Fibroblast of upper back skin (primary cell): Measurements from ENCODE around the gene ZNF467.

Experiments used
- DNase-seq: peaks from one replicate; pipeline ENCODE4 v3.0.0-alpha.2; 2013

Gene ZNF467

DNA sequence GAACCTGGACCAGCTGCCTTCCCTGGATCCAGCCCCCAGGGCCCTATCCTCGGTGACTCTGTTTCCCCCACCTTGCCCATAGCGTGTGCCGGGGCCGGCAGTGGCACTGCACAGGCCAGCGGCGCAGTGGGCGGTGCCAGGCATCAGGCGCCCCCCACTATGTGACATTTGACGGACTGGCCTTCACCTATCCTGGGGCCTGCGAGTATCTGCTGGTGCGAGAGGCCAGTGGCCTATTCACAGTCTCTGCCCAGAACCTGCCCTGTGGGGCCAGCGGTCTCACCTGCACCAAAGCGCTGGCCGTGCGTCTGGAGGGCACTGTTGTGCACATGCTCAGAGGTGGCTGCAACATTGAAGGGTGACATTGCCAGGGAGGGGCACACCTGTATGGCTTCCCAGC, 12.0 kb upstream of the ZNF467 start:
- no peak for DNase-seq

DNA sequence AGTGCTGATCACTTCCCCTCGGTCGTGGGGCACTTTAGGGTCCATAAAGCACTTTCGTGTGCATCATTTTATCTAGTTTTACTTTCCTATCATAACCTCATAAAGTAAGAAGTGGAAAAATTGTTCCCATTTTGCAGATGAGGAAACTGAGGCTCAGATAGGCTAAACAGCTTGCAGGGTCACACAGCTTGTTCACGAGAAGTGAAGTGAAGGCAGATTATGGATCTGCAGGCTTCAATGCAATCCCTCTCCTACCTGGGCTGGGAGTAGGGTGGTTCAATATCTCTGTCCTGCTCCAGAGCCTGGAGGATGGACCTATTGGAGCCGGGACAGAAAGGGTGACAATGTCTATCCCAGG, 10.8 kb upstream of the ZNF467 start:
- no peak for DNase-seq

DNA sequence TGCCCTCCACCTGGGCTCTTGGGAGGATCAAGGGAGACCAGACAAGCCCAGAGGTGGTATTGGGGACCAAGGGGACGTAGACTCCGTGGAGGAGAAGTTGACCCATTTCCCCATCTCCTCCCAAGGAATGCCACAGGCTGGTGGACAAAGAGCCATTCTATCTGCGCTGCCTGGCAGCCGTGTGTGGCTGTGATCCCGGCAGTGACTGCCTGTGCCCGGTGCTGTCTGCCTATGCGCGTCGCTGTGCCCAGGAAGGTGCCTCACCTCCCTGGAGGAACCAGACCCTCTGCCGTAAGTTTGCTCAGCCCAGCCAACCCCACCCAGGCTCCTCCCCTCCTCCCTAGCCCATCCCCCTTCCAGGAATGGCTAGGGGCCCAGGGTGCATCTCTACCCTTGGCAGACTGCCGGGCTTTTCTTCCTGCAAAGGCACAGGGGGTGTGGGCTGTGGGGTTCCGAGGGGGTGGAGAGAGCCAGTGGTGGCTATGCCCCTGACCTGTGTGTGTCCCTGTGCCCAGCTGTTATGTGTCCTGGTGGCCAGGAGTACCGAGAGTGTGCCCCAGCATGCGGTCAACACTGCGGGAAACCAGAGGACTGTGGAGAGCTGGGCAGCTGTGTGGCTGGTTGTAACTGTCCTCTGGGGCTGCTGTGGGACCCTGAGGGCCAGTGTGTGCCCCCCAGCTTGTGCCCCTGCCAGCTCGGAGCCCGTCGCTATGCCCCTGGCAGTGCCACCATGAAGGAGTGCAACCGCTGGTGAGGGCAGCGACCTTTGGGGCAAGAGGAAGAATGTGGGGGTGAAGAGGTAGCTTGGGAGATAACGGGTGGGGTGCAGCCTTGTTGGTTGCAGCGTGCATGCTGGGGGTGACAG, 10.2 kb upstream of the ZNF467 start:
- no peak for DNase-seq

DNA sequence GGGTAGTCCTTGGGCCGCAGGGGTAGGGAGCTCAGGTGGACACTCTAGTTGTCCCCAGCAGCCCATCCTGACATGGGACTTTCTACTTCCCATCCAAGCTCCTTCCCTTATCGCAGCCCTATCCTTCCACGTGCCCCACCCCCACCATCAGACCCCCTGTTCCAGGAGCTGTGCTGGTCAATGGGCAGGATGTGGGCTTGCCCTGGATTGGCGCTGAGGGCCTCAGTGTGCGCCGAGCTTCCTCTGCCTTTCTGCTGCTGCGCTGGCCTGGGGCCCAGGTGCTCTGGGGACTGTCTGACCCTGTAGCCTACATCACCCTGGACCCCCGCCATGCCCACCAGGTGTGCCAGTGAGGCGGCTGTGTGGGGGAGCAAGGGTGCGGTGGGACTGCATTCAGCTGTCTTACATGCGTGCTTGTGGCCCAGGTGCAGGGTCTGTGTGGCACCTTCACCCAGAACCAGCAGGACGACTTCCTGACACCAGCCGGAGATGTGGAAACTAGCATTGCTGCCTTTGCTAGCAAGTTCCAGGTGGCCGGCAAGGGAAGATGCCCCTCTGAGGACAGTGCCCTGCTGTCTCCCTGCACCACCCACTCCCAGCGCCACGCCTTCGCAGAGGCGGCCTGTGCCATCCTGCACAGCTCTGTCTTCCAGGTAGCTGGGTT, 9.4 kb upstream of the ZNF467 start:
- no peak for DNase-seq

DNA sequence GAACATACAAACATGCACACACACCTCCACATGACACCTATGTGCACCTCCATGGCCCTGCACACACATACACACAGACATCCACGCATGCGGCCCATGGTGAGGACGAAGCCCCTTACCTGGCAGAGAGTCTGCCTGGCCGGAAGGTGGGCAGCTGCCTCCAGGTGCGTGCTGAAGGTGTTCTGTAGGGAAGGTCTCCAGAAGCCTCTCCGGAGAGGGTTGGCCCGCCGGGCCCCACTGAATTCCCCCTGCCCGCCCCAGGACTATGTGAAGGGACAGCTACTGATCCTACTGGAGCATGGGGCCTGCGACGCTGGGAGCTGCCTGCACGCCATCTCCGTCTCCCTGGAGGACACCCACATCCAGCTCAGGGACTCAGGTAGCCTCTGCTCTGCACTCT, 8.5 kb upstream of the ZNF467 start:
- no peak for DNase-seq

DNA sequence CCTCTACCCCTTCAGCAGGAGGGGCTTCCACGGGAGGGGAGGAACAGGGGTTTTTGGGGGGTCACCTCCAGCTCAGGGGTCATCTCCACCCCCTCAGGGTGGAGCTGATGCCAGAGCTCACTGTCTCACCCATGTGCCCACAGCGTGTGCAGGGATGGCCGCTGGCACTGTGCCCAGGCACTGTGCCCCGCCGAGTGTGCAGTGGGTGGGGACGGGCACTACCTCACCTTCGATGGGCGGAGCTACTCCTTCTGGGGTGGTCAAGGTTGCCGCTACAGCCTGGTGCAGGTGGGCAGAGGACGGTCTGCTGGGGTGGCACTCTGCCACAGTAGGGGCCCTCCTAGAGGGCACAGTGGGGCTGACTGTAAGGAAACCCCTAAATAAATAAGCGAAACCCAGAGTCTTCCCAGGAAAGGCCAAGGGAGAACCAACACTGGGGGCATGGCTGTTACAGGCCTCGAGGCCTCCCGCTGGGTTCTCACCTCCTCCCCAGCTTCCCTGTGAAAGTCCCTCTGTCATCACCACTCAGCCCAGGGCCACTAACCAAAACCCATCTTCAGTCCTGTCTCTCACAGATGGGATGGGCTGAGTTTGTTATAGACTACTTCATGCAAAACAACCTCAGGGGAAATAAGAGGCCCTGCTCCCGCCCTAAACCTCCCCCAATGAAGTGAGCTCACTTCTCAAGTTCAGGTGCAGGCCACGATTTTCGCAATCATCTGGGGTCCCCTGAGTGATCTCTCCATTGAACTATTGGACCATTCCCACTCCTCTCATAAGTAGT, 7.4 kb upstream of the ZNF467 start:
- DNase-seq: no peak

DNA sequence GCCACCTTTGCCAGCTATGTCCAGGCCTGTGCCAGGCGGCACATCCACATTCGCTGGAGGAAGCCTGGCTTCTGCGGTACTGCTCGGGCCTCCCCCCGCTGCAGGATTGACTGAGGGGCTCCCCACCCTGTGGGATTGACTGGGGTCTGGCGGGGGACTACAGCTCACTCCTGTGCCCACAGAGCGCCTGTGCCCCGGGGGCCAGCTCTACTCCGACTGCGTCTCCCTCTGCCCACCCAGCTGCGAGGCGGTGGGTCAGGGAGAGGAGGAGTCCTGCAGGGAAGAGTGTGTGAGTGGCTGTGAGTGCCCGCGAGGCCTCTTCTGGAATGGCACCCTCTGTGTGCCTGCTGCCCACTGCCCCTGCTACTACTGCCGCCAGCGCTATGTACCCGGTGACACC, 6.7 kb upstream of the ZNF467 start:
- no peak for DNase-seq

DNA sequence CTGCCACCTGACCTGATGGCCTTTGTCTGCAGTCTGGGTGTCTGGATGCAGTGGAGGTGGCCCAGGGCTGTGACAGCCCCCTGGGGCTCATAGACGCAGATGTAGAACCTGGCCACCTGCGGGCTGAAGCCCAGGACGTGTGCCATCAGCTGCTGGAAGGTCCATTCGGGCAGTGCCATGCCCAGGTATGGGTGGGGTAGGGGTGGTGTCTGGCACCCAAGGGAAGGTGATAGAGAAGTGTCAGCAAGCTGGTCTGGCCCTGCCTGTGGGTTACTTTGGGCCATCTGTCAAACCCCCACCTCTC, 6.1 kb upstream of the ZNF467 start:
- no peak for DNase-seq

DNA sequence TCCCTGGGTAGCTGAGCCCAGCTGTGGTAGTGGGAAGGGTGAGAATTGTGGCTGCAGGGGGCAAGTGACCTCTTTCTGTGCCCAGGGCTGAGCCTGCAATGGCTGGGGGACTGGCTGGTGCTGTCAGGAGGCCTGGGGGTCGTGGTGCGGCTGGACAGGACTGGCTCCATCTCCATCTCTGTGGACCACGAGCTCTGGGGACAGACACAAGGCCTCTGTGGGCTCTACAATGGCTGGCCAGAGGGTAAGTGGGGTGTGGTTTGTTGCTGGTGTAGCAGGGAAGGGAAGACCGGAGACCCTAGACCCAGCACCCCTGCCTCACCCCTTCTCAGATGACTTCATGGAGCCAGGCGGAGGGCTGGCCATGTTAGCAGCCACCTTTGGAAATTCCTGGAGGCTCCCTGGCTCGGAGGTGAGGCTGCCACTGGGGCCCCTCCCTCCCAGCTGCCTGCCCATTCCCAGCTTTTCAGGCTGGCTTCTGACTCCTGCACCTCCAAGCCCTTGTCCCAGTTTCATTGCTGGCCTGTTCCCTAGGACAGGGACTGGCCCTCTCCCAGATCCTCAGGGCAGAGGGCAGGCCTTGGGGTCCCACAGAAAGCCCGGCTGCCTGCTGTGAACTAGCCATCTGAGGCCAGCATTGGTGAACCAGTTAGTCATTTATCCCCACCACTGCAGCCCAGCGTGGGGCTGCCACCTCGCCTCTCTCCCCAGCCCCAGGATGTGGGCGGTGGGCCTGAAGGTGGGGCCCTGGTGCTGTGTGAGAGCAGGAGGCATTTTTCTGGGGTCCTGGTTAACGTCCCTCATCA, 5.5 kb upstream of the ZNF467 start:
- no peak for DNase-seq

DNA sequence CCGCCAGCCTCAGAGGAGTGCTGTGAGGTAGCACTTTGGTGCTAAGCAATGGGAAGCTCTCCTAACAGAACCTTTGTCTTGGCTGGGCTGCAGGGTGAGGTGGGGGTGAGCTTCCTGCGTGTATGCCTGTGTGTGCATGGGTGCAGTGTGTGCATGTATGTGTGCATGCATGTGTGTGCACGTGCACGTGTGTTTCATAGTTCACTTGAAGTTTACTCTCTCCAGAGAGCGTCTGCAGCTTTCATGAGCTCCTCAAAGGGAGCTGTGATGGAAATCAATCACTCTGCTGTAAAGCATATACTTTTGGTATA, 4.9 kb upstream of the ZNF467 start:
- DNase-seq: no peak

DNA sequence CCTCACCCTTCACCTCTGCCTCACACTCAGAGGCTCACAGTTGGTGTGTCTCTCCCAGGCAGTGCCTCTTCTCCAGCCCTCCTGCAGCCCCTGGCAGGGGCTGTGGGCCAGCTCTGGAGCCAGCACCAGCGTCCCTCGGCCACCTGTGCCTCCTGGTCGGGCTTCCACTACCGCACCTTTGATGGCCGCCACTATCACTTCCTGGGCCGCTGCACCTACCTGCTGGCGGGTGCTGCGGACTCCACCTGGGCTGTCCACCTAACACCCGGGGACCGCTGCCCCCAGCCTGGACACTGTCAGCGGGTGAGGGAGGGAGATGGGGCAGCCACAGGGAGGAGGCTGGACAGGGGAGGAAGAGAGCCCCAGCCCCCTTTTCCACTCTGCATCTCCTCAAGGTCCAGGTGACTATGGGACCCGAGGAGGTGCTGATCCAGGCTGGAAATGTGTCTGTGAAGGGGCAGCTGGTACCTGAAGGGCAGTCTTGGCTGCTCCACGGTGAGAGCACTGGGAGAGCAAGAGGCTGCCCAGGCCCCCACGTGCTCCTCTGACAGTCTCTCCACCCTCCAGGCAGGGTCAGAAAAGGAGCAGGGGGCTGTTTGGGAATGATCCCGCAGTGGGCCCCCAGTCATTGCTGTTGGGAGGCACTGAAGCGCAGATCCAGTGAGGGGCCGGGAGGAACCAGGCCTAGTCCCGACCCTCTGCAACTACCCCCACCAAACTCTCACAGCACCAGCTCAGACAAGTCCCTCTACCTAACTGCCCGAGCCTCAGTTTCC, 4.4 kb upstream of the ZNF467 start:
- no peak for DNase-seq

DNA sequence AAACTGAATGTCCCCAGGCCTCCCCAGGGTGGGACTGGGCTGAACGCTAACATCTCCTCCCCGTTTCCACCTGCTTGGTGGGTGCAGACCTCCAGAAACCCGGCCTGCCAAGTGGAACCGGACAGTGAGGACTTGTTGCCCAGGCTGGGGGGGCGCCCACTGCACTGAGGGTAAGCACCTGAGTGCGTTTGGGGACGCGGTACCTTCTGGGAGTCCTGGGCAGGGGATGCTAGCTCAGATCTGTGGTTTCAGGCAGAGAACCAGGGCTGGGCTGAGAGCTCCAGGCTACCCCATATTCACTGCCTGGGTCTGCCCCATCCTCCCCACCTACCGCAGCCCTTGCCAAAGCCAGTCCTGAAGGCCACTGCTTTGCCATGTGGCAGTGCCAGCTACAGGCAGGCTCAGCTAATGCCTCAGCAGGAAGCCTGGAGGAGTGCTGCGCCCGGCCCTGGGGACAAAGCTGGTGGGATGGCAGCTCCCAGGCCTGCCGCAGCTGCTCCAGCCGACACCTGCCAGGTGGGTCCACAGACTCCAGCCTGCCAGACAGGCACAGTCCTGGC, 3.5 kb upstream of the ZNF467 start:
- DNase-seq: no peak

DNA sequence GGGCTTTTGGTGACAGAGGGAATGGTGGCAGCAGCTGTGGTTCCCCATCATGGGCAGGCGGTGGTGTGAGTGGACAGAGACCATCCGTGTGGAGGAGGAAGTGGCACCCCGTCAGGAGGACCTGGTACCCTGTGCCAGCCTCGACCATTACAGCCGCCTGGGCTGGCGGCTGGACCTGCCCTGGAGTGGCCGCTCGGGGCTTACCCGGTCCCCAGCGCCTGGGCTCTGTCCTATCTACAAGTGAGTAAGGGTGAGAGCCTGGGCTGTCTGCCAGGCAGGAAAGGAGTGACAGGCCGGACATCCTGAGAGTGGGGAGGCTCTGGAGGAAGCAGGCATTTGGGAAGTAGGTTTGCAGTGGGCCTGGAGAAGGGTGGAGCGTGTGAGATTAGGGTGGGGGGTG, 2.9 kb upstream of the ZNF467 start:
- no peak for DNase-seq

DNA sequence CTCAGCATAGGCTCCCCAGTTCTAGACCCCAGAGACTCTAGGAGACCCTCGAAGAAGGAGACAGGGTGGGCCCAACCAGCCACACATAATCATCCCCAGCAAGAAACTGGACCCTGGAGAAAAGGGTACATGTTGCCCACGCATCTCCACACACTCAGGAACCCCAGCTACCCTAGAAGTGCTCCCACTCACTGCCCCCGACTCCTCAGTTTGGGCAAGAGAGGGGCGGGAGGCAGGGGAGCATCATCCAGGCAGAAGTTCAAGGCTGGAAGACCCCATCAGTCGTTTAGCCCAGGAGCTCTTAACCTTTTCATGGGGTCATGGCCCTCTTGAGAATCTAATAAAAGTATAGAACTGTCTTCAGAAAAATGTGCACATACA, 1.8 kb upstream of the ZNF467 start:
- no peak for DNase-seq

DNA sequence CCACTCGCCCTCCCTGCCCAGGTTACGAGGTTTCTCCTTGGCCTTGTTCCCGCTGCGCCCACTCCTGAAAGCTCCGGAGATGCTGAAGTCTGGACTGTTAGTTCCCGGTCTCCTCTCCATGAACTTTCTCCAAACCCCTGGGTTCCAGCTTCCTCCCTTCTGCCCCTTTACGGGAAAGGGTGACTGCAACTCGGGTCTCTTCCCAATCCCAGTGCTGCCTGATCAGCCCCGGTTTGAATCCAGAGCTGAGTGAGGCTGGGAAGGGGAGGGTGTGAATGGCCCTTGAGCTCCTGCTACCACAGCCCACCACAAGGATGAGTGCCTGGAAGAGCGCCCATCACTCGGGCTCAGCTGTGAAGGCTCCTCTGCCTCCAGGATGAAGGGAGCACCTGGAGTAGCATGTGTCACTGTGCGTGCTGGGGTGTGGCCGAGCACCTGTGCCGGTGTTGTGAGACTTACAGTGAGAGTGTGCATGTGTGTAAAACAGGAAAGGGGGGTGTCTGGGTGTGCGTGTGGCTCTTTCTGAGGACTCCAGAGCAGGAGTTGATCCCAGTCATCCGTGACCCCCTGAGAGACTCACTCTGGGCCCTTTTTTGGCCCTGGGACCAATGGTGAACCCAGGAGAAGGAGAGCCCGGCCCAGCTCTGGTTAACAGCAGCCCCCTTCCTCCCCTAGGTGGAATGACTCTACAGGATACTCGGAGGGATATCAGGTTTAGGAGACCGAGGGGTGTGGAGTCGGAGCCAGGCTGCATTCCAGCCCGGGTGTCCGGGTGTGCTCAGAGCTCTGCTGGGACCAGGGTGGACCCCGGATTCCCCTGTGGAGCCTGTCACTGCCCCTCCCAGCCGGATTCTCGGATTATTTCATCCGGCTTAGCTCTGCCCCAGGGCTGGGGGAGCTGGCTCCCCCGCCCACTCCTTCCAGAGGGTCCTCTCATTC, 1.1 kb upstream of the ZNF467 start:
- peak; percentile 28 for DNase-seq

DNA sequence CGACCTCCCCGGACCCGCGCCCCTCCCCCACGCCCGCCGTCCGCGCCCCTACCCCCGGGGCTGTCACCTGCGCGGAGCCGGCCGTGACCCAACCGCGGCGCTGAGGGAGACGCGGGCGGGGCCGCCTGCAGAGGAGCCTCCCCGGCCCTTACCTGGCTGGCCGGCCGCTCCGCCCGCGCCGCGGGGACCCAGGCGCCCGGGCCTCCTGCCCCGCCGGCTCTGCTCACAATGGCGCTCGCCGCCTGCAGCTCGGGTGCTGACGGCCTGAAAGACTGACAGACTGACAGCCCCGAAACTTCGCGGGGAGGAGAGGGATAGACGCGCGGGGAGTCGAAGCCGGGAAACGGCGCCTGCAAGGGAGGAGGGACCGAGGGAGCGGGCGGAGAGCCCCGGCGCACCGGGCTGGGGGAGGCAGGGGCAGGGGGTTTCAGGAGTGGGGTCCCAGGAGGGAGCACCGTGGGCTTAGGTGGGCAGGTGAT, 393 bp downstream of the ZNF467 start:
- no peak for DNase-seq

DNA sequence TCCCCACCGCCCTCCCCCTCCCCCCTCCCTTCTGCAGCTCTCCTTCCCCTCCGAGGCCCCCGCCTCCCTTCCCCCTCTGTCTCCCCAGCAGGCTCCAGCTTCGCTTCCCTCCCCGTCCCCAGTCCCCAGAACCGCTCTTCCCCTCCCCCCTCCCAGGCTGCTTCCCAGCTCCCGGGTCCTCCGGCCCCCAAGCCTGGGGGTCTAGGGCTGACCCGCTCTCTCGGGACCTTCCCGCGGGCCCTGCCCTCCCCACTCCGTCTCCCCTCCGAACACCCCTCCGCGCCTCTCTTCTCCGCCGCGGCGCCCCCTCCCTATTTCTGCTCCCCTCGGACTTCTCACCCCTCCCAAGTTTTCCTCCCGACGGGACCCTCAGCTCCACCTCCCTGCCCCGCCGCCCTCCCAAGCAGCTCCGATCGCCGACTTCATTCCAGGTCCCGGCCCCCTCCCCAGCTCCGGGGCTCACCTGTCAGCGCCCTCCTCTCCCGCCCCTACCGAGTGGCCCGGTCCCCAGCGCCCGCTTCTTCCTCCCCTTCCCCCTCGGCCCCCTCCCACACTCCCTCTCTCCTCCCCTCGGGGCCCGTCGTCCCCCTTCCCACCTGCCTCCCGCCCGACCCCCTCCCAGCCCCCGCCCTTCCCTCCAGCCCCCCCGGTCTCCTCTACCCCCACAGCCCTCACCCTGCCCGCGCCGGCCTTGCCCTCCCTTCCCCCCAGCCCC, 990 bp downstream of the ZNF467 start:
- no peak for DNase-seq

DNA sequence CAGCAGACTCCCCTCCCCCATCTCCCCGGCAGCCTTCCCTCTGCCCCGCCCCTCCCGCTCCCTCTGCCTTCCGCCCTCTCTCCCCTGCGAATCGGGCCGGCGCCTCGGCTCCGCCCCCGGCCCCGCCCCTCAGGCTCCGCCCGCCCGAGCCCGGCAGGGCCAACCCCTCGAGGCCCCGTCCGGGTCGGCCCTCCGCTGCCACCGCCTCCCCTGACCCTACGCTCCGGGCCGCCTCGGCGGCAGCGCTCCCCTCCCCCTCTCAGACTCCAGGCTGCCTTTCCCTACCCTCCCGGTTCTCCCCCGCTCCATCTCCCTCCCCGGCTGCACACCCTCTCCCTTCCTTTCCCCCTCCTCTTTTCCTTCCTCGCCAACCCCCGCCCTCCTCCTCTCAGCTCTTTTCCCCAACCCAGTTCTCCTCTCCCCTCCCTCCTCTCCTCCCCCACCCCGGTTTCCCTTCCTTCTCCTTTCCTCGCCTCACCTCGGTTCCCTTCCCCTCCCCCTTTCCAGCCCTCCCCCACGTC, 1.6 kb downstream of the ZNF467 start:
- peak; percentile 92 for DNase-seq

DNA sequence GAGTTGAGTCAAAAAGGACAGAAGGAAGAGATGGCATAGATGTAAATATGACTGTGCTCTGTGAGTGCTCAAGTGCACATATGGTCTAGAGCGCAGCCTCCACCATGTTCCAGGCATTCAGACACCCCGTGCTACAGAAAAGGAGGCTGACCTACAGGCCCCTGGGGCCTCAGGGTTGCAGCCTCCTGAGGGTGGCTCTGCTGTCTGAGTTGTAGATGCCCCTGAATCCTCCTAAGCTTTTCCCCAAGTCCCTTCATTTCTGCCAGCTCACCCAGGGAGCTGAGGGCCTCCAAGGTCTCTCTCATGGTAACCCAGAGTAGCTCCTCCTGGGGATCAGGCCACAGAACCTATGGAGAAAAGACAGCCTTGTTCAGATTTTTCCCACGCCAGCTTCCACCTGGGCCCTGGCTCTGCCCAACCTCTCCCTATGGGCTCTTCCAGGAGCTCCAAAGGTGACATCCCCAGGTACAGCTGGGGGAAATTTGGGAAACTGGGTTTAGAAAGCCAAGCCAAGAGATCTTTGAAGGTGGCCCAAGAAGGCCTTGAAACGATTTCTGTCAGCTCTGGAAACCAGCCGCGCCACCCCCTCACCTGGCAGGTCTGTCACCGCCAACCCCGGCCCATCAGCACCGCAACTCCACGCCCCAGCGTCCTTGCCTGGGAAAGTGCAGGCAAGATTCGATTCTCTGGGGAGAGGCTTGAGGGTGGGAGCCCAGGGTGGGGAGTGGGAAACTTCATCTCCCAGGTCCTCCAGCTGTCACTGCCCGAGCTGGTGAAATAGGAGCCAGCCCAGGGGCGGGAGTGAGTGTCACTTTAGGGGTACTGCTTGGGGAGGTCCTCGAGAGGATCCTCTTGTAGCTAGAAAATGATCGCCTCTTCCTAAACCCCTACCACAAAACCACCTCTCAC, 2.4 kb downstream of the ZNF467 start:
- no peak for DNase-seq
